DMS114 treated with DMSO at 0.1 percent for 48 hours (cell line): Measurements from ENCODE around the gene GSG1.
"Not testable (repeated sequence)": the region's sequence is repeated elsewhere in the genome, so short reads cannot be mapped to it uniquely, and the experiment has no call there.

Source experiments
- DNase-seq: peaks from one replicate; lab custom pipeline; 2025; ENCODE audit not compliant: unreplicated experiment; lab: John Stamatoyannopoulos, UW

Gene GSG1

DNA sequence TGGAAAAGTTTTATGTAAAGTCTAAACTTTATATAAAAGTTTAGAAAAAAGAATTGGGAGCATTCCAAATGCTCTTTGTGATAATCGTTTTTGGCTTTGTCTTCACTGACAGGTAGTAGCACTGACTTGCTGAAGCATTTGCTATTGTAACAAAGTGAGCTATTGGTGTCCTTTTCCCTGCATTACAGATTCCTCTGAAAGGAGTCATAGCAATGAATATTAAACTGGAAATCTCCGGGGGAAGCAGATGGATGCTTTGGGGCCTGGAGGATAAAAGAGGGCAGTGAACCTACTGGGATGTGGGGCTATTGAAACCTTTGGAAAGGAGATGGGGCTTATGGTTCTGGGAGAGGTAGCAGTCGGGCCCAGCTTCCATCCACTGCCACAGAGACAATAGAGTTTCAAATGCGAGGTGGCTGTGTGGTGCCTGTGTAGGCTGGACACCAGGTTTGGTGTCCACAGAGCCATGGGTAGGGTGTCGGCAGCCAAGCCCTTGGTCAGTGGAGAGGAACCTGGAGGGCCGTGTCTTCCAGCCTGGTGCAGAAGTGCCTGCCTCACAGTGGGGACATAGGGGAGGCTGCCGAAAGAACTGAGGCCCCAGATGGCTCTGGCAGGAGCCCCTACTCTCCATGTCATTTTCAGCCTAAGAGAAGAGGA is 10.1 kb downstream of the GSG1 start:
- no peak for DNase-seq

DNA sequence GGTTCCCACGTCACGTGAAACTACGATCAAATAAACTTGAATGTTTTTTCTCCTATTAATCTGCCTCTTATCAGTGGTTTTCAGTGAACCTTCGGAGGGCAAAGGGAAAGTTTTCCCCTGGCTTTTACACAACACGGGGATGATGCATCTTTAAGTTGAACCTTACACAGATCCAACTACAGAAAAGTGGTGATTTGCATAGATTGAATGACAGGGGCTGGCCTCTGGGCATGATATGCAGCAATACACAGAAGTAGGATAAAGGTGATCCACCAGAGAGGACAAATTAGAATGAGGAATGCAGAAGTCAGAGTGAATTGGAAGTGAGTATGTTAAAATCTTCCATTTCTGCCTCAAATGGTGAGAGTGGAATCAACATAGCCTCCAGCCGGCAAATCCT is 11.6 kb downstream of the GSG1 start:
- DNase-seq = no peak

DNA sequence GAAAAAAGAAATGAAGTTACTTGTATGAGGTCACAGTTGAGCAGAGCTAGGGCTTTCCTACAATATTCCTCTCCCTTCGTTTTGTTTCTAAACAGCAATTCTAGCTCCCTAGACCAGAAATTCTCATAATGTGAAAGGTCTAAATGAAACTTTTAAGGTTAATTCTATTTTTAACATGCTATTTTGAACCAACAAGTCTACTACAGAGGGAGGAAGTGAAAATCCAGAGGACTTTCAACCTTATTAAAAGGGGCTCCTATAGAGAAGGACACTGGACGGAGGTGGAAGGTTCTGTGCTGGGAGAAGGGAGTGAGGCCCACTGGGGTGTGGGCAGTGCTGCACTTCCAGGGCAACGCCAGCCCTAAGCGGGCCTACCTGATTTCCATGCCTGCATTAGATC is 13.4 kb downstream of the GSG1 start:
- DNase-seq = no peak

DNA sequence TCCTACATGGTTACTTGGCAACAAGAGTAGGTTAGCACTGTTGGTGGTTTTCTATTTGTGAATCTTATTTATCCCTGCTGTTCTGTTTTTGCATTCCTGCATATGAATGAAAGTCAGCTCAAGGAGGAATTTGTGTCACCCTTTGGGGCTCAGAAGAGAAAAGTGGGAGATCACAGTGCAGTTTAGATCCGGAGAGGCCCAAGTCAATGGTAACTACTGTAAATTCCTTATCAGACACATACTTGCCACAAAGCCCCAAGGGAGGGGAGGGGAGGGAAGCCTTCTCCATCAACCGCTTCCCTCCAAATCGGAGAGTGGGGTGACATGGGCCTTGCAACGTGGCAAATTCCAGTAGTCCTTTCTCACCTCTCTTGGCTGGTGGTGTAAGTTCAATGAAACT is 15.0 kb downstream of the GSG1 start:
- DNase-seq = no peak

DNA sequence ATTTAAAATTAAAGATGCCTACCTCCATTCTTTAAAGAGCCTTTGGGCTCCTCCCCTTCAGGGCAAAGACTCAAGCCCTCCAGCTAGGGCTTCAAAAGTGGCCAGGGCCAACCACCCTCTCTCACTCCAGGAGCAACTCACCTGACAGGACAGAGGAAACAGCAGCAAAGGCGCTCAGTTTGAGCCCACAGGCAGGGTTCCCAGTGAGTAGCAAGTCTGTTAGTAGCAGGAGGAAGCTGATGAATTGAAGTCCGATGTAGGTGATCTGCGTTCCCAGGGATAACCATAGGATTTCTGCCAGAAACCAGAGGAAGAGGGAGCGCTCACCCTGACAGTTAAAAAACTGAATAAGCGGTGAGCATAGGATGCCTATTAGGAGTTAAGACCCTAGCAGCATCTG is 15.7 kb downstream of the GSG1 start:
- no peak for DNase-seq

DNA sequence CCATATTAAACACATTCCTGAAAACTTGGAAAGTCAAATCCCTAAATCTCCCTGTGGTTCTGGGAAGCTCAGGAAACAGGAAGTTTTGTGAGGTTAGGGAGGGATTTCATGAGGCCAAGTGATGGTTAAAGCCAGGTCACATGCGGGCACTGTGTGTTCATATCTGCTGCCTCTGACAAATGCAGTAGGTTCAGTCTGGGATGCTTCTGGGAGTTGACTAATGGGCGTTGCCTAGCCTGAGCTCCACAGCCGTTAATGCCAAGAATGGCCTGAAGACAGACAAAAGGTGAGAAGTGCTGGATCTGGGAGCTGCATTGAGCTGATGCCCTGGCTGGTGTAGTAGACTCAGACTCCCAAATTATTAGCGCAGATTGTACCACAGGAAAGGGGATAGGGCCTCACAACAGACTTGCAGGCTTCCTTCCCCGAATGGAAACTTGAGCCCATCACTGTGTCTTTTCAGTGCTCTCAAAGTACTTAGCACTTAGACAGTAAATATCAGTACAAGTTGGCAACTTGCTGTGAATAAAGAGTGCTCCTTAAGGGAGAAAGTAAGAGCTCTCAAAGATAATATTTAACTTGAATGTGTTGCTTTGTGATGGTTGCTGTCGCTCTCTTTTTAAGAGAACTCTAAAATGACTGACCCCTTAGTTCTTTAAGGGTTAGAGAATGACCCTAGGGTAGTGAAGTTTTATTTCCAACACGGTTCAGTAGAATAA is 17.3 kb downstream of the GSG1 start:
- DNase-seq = no peak

DNA sequence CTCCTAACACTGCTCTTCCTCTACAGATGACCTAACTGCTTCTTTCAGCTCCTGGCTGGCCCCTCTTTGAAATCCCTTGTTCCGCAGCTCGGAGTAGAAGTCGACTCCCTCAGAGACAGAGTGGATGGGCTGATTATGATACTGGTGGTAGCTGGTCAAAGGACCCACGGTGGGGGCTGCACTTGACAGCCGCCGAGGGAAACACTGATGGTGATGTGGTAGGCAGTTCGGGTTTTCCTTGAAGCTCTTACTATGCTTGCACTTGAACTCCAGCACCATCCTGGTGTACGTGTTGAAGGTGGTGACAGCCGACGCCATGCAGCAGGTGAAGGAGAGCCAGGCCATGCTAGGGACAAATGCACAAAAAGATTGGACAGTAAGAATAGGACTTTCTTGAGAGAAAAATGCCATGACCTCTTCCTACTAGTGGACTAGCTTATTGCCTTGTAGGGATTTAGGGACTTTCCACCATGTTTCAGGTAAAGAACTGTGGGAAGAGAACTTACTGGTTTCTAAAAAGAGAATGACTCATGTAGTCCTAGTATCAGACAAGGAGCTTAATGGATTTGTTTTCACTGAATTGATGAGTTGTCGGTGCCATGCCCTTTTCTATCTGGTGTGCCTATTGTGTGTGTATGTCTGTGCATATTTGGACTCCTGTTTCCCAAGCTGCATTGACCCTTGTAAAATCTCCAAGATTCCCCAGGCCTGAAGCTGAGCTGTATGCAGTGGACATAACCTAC is 18.4 kb downstream of the GSG1 start:
- DNase-seq = no peak

DNA sequence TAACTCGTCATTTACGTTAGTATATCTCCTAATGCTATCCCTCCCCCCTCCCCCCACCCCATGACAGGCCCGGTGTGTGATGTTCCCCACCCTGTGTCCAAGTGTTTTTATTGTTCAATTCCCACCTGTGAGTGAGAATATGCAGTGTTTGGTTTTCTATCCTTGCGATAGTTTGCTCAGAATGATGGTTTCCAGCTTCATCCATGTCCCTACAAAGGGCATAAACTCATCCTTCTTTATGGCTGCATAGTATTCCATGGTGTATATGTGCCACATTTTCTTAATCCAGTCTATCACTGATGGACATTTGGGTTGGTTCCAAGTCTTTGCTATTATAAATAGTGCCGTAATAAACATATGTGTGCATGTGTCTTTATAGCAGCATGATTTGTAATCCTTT is 19.8 kb downstream of the GSG1 start:
- DNase-seq = not testable (repeated sequence)

DNA sequence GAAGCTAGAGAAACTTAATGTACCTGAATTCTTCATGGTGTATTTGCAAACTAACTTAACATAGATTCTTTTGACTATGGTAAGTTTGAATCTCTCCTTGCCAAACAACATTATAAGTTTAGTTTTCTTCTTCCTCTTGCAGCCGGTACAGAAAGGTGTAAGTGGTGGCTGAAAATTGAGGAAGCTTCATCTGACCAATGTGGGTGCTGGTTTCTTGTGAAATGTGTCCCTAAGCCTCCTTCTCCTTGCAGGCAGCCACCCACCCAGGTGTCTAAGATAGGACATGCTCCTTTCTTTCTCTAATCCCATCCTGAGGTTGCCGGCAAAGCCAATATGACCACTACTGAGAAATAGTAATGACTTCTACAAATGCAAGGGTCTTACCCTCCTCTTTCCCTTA is 20.6 kb downstream of the GSG1 start:
- DNase-seq = no peak

DNA sequence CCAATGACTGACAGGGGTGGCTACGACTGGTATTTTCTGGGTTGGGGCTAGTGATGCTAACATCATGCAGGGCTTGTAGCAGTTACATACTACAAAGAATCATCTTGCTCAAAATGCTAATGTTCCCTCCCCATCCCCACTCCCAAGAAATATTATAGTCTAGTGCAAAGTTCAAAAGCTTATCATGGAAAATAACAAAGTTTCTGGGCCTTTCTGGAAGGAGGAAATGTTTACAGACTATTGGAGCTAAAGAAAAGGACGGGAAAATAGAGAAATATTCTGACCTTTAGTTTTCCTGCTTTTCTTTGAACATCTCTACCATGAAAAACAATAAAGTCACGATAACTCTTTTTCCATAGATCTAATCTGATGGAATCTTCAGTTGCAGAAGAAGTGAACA is 23.2 kb downstream of the GSG1 start:
- DNase-seq = no peak

DNA sequence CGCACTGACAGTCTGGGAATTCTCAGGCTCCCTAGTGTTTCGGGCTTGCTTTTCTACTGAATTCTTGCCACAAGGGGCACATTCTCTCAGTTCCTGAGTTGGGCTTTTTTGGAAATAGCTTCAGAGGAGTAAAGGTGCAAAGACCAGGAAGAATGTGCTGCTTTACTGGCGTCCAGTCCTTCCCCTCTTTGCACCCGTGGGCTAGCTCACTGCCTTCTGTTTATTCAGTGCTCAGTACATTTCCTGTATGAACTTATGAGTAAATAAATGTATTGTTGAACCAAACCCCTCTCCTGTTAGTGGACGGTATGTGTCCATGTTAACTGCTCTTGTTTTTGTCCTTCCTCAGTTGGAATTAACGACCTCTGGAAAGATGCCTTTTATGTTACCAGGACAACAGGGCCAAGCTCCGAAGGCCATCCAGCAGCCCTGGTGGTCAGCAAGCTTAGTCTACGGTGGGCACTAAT is 24.0 kb downstream of the GSG1 start:
- no peak for DNase-seq

DNA sequence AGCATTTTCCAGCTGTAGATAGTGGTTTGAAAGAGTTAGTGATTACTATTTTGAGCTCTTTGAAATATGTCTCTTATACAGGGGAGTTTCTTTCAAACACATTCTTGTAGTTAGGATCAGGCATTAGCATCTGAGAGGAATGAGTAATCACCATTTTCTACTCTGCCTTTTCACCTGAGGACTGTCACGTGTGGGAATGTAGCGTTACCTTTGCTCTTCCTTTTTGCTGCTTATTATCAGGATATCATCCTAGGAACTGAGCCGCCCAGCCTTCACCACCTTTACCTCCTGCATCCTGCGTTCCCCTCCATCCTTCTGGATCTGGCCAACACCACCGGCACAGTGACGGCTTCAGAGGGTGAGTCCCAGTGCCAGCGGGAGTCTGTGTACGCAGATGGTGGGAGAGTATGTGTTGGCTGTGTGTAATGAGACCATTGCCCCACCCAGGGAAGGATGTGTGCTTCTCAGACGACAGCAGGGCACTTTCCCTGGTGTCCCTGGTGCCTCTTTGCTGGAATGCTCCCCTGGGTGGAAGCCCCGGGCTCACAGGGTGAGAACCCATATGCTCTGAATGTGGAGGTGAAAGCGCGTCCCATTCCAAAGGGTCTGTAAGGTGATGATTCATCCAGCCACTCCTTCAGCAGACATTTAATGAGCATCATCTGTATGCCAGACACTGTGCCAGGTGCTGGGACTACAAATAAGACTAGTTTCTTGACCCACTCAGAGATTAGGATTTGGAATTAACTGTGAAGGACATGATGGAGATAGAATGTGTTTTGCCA is 27.5 kb downstream of the GSG1 start:
- no peak for DNase-seq

DNA sequence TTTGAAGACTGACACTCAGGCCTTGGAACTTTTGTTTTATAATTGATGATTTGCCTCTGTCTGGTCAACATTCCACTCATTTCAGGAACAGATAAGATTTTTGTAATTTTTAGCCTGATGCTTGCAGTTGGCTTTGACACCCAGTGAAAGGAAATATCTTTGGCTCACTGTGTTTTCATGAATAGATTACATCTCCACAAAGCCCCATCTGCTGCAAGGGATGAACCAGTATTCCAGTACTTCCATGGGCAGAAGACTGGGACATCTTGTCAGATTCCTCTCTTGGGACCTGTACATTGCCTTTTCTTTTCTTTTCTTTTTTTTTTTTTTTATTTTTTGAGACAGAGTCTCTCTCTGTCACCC is 28.4 kb downstream of the GSG1 start:
- no peak for DNase-seq

DNA sequence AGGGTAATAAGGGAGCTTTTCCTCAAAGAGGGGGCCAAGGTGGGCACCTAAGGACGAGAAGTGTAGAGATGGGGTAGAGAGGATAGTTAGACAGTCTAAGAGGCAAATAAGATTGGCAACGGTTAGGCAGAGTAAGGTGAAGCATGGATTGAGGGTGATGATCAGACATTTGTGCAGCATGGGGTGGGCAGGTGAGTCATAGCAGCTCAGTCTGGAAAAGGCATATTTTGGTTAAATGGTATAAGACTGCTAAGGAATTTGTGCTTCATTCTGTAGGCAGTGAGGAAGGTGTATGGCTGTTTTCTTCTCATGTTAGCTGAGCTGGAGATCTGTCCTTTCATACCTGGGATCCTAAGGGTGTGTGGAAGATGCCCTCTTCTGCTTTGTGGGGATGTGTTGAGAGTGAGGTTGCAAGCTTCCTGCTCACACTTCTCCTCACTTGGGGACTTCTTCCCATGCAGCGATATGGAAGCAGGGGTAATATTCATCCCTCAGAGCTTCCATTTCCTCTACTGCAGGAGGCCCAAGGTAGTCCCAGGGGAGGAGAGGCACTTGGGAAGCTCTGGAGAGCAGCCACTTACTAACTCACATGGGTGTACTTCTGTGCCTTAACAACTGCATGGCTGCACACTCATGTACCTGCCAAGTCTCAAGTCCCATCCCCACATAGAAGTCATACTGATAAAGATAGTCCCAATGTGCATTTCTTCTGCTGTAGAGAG is 28.9 kb downstream of the GSG1 start:
- no peak for DNase-seq

DNA sequence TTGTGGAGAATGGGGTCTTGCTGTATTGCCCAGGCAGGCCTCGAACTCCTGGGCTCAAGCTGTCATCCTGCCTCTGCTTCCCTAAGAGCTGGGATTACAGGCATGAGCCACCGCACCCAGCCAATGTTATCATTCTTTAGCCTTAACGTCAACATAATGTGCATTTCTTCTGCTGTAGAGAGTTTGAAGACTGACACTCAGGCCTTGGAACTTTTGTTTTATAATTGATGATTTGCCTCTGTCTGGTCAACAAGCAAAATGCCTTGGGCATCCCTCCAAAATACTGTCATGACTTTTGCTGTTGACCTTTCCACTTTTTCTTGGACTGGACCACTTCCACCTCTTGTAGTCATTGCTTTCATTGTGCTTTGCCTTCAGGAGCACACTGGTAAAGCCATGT is 30.3 kb downstream of the GSG1 start:
- DNase-seq = no peak

DNA sequence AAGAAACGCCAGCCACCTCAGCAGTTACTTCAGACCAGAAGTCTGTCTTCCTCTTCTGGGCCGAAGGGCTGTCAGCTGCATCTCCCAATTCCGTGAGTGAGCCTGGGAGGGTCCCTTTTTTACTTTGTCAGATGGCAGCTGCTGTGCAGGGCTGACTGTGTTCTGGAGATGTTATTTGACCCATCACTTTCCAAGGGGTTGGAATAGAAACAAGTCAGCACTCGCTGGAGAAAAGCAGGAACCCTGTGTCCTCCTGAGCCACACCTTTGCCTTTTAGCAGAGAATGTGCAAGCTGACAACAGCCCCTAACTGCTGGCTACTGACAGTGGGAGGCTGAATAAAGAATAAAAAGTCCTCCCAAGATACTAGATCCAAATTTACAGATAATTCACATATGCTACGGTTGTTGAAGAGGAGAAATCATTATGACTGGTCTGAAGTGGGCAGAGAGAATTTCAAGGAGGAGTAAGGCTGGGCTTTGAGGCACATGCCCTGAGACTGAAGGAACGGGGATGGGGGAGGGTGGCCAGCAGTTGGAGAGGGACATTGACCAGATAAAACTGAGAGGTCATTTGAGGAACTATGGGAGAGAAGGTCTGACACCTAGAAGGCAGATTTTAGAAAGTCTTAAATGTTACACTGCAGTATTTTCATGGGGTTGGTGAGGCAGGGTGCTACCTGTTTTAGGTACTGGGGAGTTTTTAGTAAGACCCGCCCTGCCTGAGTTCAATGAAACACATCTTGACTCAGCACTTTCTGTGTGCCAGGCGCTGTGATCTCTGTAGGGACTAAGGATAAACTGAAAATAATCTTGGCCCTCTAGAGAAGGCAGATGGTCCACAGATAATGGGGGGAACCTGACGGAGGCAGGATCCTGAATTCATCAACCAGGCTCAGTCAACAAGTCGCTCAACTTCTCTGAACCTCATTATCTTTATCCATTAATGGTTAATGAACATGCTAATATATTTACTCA is 31.9 kb downstream of the GSG1 start:
- no peak for DNase-seq

DNA sequence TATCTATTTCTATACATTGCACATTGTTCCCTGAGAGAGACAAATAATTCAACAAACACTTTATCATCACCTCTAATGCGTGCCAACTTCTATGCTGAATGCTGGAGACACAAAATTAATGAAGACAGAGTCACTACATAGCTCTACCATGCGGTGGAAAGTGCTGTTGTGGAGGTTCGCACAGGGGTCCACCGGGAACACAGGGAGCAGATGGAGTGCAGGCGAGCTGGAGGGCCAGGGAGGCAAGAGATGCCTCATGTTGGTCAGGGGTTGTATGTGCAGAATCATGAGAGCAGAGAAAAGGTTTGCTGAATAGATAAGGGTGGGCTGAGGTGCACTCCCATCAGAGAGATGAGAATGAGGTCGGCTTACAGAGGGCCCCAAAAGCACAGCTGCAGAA is 34.1 kb downstream of the GSG1 start:
- DNase-seq = no peak

DNA sequence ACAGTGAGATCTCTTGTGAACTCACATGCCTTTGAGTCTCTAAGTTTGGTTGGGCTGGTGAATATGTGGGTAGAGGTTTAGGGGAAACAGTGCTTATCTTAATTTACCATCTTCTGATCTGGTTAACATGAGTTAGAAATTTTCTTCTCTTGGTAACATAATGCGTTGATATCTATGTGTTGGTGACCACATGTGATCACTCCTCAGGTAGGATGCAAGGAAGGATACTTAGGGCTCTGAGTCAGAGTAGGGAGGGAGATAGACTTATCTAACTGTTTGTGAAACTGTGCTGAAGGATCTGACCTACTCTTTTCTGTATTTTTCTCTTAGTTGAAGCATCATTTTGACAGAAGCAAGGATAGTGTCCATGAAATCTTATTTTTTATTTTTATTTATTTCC is 36.1 kb downstream of the GSG1 start:
- no peak for DNase-seq

DNA sequence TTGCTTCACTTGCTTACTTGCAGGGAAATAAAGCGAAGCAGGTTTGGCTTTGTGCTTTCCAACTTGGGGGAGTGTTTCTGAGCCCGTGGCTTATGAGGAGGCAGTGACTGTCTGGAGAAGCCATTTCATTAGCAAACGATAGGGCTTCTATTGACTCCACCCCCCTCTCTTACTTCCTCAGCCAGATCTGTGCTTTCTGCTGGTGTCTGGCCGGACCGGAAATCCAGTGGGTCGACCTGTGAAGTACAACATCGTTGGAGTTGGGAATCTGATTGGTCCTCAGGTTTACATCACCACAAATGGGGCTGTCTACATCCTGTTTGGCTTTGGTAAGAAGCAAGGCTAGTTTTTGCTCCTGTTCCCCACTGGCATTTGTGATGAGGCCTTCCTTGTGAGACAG is 37.0 kb downstream of the GSG1 start:
- no peak for DNase-seq

DNA sequence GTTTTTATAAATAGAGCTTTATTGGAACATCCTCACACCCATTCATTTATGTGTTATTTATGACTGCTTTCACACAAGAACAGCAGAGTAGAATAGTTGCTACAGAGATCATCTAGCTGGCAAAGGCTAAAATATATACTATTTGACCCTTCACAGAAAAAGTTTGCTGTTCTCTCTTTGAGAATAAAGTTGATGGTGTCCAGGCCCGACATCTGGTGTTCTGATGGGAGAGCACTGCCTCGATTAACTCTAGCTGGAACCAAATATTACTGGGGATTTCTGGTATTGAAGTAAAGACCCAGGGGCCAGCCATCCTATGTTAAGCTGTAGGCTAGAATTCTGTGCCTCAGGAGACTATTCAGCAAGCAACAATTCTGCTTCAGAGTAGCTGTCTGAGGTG is 37.5 kb downstream of the GSG1 start:
- DNase-seq = no peak
